ENCODE measurements around the gene ARFIP1.
"Not testable (repeated sequence)": the region's sequence is repeated elsewhere in the genome, so short reads cannot be mapped to it uniquely, and the experiment has no call there.

The ARFIP1 gene

DNA sequence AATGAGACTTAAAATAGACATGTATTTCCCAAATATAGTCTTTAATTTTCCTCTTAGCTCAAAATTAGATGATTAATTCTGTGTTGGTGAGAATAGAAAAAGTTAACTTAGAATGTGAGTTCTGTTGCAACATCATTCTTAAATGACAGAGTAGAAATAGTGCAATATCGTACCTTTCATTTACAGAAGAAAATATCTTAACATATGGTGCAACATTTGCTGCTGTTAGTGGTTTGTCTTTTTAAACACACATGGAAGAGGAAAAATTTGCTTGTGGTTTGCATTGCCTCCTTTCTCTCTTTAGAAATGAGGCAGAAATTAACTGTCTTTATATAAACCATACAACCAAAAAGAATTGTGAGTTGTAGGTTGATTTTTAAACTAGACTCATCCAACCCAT lies 117.1 kb downstream of the ARFIP1 start:
- DNase-seq (ENCODE audit: low read depth in 1 of 2, low spot score in 1 of 2), result no peak

DNA sequence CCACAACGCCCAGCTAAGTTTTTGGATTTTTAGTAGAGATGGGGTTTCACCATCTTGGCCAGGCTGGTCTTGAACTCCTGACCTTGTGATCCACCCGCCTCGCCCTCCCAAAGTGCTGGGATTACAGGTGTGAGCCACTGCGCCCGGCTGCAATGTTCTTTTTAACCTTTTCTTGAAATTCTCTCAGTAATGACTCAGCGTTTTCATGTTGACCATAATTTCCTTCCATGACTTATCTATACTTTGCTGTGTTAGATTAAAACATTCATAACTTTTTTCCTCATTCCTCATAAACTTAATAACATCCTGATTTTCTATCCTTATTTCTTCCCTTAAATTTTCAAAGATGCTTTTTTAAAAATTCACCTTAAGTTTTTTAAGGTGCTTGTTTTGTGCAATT lies 118.4 kb downstream of the ARFIP1 start:
- not testable (repeated sequence) for DNase-seq (ENCODE audit: low read depth in 1 of 2, low spot score in 1 of 2)

DNA sequence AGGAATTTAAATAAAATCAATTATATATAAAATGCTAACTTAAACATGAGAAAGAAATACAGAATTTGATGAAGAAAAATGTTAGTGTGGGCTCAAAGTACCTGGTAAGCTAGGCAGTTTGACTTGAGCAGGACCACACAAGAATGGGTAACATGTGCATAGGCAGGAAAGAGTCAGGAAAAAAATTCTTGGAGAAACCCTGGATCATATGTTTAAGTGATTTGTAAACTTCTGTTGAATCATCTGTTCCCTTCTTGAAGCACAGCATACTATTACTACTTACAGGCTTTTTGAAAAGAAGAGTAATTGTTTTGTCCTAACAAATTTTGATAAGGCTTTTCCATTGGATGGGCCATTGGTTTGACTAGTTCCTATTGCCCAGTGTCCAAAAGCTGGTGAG lies 118.9 kb downstream of the ARFIP1 start:
- no peak for DNase-seq (ENCODE audit: low read depth in 1 of 2, low spot score in 1 of 2)

- no peak for DNase-seq (ENCODE audit: low read depth in 1 of 2, low spot score in 1 of 2)
These were observed 120.6 kb downstream of the ARFIP1 start for GRCh38 chr4:152900395-152900794.

- no peak for DNase-seq (ENCODE audit: low read depth in 1 of 2, low spot score in 1 of 2)
These were observed 121.5 kb downstream of the ARFIP1 start for GRCh38 chr4:152901205-152901604.

- DNase-seq (ENCODE audit: low read depth in 1 of 2, low spot score in 1 of 2), result no peak
These were observed 123.9 kb downstream of the ARFIP1 start for GRCh38 chr4:152903658-152904057.

GRCh38 chr4:152909901-152910300 lies 130.1 kb downstream of the ARFIP1 start:
- no peak for DNase-seq (ENCODE audit: low read depth in 1 of 2, low spot score in 1 of 2)

DNA sequence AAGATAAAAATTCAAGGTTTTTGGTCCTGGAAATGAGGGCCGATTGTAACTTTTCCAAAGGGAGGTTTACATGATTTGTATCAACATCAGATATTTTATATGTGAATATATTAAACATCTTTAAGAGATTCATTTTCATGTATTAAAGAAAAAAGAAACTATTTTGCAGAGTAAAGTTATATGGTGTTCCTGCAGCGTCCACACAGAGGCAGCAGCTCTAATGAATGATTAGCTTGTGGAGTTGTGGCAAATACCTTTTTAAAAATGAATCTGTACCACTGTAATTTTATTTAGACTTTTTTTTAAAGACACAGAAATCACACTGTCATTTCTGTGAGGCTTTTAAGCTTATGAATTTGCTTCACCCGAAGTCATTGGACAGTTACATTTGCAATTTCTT lies 130.8 kb downstream of the ARFIP1 start:
- DNase-seq (ENCODE audit: low read depth in 1 of 2, low spot score in 1 of 2), result no peak

GRCh38 chr4:152917543-152918395 lies 138.0 kb downstream of the ARFIP1 start:
- no peak for DNase-seq (ENCODE audit: low read depth in 1 of 2, low spot score in 1 of 2)

DNA sequence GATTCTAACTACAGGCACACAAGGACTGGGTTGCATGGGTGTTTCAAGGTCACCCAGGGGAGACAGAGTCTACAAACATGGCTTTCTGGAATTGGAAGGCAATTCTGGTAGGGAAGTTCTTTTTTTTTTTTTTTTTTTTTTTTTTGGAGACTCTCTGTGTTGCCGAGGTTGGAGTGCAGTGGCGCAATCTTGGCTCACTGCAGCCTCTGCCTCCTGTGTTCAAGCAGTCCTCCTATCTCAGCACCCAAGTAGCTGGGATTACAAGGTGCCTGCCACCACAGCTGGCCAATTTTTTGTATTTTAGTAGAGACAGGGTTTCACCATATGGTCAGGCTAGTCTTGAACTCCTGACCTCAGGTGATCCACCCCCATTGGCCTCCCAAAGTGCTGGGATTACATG lies 140.1 kb downstream of the ARFIP1 start:
- no peak for DNase-seq (ENCODE audit: low read depth in 1 of 2, low spot score in 1 of 2)

- no peak for DNase-seq (ENCODE audit: low read depth in 1 of 2, low spot score in 1 of 2)
These were observed 141.0 kb downstream of the ARFIP1 start for GRCh38 chr4:152920768-152921167.

- no peak for DNase-seq (ENCODE audit: low read depth in 1 of 2, low spot score in 1 of 2)
These were observed 141.5 kb downstream of the ARFIP1 start for GRCh38 chr4:152921284-152921683.

- no peak for DNase-seq (ENCODE audit: low read depth in 1 of 2, low spot score in 1 of 2)
These were observed 146.1 kb downstream of the ARFIP1 start for GRCh38 chr4:152925851-152926250.

DNA sequence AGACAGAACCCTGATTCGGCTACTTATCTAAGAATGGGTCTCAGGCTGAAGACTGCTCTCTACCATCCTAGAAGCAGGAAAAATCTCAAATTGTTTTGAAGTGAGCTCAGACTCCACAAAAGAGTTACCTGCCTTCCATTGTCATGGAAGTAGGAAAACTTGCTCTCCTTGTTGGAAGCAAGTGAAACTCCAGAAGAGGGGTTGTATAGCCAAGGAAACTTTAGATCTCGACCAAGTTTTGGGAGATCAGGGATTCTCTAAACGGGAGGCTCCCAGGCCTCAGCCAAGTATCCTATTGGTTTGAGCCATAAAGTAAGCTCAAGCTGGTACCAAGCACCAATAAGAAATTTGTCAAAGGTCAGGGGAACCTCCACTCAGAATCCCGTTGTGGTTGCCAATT lies 147.2 kb downstream of the ARFIP1 start:
- no peak for DNase-seq (ENCODE audit: low read depth in 1 of 2, low spot score in 1 of 2)

DNA sequence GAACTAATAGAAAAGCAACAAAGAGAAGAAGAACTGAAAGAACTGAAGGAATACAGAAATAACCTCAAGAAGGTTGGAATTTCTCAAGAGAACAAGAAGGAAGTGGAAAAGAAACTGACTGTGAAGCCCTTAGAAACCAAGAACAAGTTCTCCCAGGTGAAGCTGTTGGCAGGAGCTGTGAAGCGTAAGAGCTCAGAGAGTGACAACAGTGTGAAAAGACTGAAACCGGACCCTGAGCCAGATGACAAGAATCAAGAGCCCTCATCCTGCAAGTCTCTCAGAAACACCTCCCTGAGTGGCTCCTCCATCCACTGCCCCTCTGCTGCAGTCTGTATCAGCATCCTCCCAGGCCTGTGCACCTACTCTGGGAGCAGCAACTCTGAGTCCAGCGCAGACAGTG lies 148.0 kb downstream of the ARFIP1 start:
- DNase-seq (ENCODE audit: low read depth in 1 of 2, low spot score in 1 of 2), result no peak

- no peak for DNase-seq (ENCODE audit: low read depth in 1 of 2, low spot score in 1 of 2)
These were observed 148.5 kb downstream of the ARFIP1 start for GRCh38 chr4:152928286-152928685.

GRCh38 chr4:152929888-152930287 lies 150.1 kb downstream of the ARFIP1 start:
- no peak for DNase-seq (ENCODE audit: low read depth in 1 of 2, low spot score in 1 of 2)

GRCh38 chr4:152935143-152935542 lies 155.4 kb downstream of the ARFIP1 start:
- no peak for DNase-seq (ENCODE audit: low read depth in 1 of 2, low spot score in 1 of 2)

GRCh38 chr4:152935631-152936445 lies 156.1 kb downstream of the ARFIP1 start, which contains the start of gene FHDC1:
TSS of gene FHDC1 (plus strand) at chr4:152936323. CDS start at chr4:152943058, 6,735 bp downstream.
- no peak for DNase-seq (ENCODE audit: low read depth in 1 of 2, low spot score in 1 of 2)

DNA sequence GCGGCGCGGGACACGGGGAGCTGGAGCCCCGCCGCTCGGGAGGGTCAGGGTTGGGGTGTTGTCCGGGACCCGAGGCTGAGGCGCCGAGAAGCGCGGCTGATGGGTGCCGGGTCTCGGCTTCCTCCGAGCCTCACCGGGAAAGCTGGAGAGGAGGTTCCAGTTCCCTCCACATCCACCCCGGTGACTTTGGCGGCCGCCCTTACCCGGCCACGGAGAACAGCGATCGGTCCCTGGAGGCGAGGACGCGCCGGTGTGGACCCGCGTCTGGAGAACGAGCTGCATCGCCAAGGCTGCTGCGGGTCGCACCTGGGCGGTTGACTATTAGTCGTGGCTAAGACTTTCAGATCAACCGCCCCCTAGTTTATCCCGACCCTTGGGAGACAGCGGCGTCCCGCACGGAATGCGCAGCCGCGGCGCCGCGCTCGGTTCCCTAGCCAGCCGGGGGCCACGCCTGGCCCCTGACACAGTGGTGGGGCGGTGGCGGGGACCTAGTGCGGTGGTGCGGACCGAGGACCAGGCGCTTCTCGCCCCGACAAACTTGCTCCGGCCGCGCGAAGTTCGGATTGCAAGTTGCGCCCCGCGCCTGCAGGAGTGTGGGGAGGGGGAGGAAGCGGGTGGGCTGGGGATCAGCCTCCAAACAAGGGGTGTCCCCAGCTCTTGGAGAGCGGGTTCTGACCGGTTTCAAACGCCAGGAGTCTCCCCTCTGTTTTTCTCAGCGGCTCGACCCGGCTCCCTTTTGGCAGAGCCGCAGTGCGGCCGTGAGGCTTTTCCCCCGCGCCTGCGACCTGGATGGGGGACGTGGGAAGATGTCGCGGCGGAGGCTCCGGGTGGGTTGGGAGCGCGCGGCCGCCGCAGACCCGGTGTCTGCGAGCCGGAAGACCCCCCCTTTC lies 156.9 kb downstream of the ARFIP1 start:
- no peak for DNase-seq (ENCODE audit: low read depth in 1 of 2, low spot score in 1 of 2)
